K562 (cell line): ENCODE results near the gene MRPS5. TPM values are rescaled to one million over a fixed set of nuclear protein-coding genes. Genes with fewer than 3 reads are reported as not detected.

ENCODE experiments used
- ATAC-seq: fragments of 200-7000 bp; cut with Tn5 transposase; 3 replicates; pipeline ENCODE4 v1.9.1; 2020; ENCODE audit warnings: moderate library complexity
- BruUV-seq: library from RNA; stranded (reverse); fragments of 400-500 nt; replicated peaks from 2 replicates; lab custom pipeline; 2021; lab: Mats Ljungman, UMichigan
- CTCF ChIA-PET: fragments of 300-600 bp; formaldehyde crosslinking; extraction: SDS; loops from one replicate; lab custom pipeline; 2021; ENCODE audit warnings: low intra/inter-chr PET ratio; lab: Yijun Ruan, JAX
- POLR2A ChIA-PET: fragments of 300-600, 350-650 bp; sonication (Branson Sonifier 250); formaldehyde crosslinking; extraction: SDS; loops from one replicate; lab custom pipeline; 2021; ENCODE audit warnings: antibody characterized with exemption, inconsistent platforms; lab: Yijun Ruan, JAX
- DNase-seq, 4 experiments: peaks; one replicate each; pipeline versions ENCODE4 v3.0.0 to v3.0.0-alpha.2; 2011 to 2018; ENCODE audit warnings: low spot score in 3 of 4, mixed read lengths in 3 of 4; ENCODE audit errors: extremely low read depth in 1 of 4
- FAIRE-seq: peaks from 2 replicates; lab custom pipeline; 2011; peaks lifted over from hg19 to GRCh38; lab: Jason Lieb, UNC
- H2AFZ ChIP-seq: 2 replicates; pipeline ENCODE4 v1.6.0; 2011; ENCODE audit warnings: low read depth, low read length, control low read depth, inconsistent platforms
- H3K27ac ChIP-seq: fragments of 200-600 bp; 3 replicates; pipeline ENCODE4 v1.8.0; 2011; ENCODE audit warnings: low read depth, mild to moderate bottlenecking, control low read depth, inconsistent platforms, low read length, moderate library complexity, mixed read lengths; ENCODE audit errors: extremely low read depth
- H3K27me3 ChIP-seq, 2 experiments: fragments of 300-600 bp in 1 of 2; 2 replicates in 1 of 2; 3 replicates in 1 of 2; pipeline versions ENCODE4 v1.6.0 to v1.8.0; 2011; ENCODE audit warnings: inconsistent platforms in 2 of 2, low read length in 2 of 2, mild to moderate bottlenecking in 1 of 2, mixed read lengths in 1 of 2, moderate library complexity in 1 of 2; ENCODE audit not compliant: control insufficient read depth in 2 of 2, insufficient read depth in 2 of 2
- H3K36me3 ChIP-seq: fragments of 300-600 bp; 3 replicates; pipeline ENCODE4 v1.8.0; 2011; ENCODE audit warnings: mild to moderate bottlenecking, low read length, inconsistent platforms; ENCODE audit not compliant: control insufficient read depth, insufficient read depth
- H3K4me1 ChIP-seq, 2 experiments: fragments of 200-600 bp in 1 of 2; replicated peaks in 1 of 2; 2 replicates in 1 of 2; 3 replicates in 1 of 2; pipeline versions ENCODE4 v1.5.1 to v1.8.0; 2011; ENCODE audit warnings: inconsistent platforms in 2 of 2, low read length in 2 of 2, mild to moderate bottlenecking in 1 of 2, mixed read lengths in 1 of 2, moderate library complexity in 1 of 2; ENCODE audit not compliant: control insufficient read depth in 2 of 2, insufficient read depth in 2 of 2
- H3K4me2 ChIP-seq: 2 replicates; pipeline ENCODE4 v1.6.1; 2011; ENCODE audit warnings: low read length, control low read depth, inconsistent platforms, mixed read lengths; ENCODE audit not compliant: insufficient read depth
- H3K4me3 ChIP-seq: fragments of 200-600 bp; sonication (generic), shearing (Covaris generic); 2 replicates; pipeline ENCODE4 v1.5.1; 2016; ENCODE audit warnings: control low read depth, inconsistent platforms
- H3K79me2 ChIP-seq: fragments of 200-600 bp; 3 replicates; pipeline ENCODE4 v1.8.0; 2011; ENCODE audit warnings: low read length, inconsistent platforms; ENCODE audit not compliant: control insufficient read depth, insufficient read depth
- H3K9ac ChIP-seq, 2 experiments: 2 replicates each; pipeline versions ENCODE4 v1.6.0 to v1.6.1; 2011; ENCODE audit warnings: low read depth in 2 of 2, low read length in 2 of 2, control low read depth in 1 of 2, inconsistent platforms in 1 of 2, mild to moderate bottlenecking in 1 of 2, mixed read lengths in 1 of 2; ENCODE audit not compliant: insufficient read depth in 1 of 2
- H3K9me1 ChIP-seq: one replicate; pipeline ENCODE4 v1.6.0; 2011; ENCODE audit warnings: inconsistent platforms, mild to moderate bottlenecking, low read length, moderate library complexity; ENCODE audit not compliant: control insufficient read depth, insufficient read depth
- H3K9me3 ChIP-seq: replicated peaks from 2 replicates; pipeline ENCODE4 v1.5.1; 2011; ENCODE audit warnings: low read depth, low read length, inconsistent platforms; ENCODE audit not compliant: control insufficient read depth, insufficient read depth
- H4K20me1 ChIP-seq: replicated peaks from 2 replicates; pipeline ENCODE4 v1.6.1; 2011; ENCODE audit warnings: low read length, inconsistent platforms, mixed read lengths; ENCODE audit not compliant: control insufficient read depth, insufficient read depth
- ARID3A ChIP-seq: IDR thresholded peaks from 2 replicates; pipeline ENCODE4 v1.6.1; 2012; ENCODE audit warnings: low read depth, low read length, improper control_type of control experiment, borderline replicate concordance
- CEBPZ ChIP-seq: fragments of 150-350 bp; IDR thresholded peaks from 2 replicates; pipeline ENCODE4 v1.6.1; 2014; ENCODE audit warnings: low read depth, mild to moderate bottlenecking, low read length, borderline replicate concordance
- HMGXB4 ChIP-seq: sonication (generic); formaldehyde crosslinking; IDR thresholded peaks from 2 replicates; pipeline ENCODE4 v1.8.1; 2023; ENCODE audit warnings: mild to moderate bottlenecking, missing genetic modification reagents
- POU5F1 ChIP-seq: fragments of 150-350 bp; IDR thresholded peaks from 2 replicates; pipeline ENCODE4 v1.6.1; 2014; ENCODE audit warnings: borderline replicate concordance, low read length, low read depth, mild to moderate bottlenecking; ENCODE audit not compliant: partially characterized antibody
- U2AF2 ChIP-seq: fragments of 200-400 bp; formaldehyde crosslinking; optimal IDR thresholded peaks from 2 replicates; pipeline ENCODE3; 2017; ENCODE audit warnings: low read depth, mild to moderate bottlenecking, low read length
- VEZF1 ChIP-seq: fragments of 200-800 bp; sonication (Bioruptor generic); IDR thresholded peaks from 2 replicates; pipeline ENCODE4 v1.6.1; 2017; ENCODE audit warnings: missing genetic modification characterization, missing compliant biosample characterization
- ZNF408 ChIP-seq: fragments of 250-450 bp; sonication (Bioruptor Pico); IDR thresholded peaks from 2 replicates; pipeline ENCODE4 v1.4.0; 2020; ENCODE audit warnings: low read depth, mild to moderate bottlenecking, moderate library complexity
- whole genome bisulfite sequencing: fragments of 100-300 bp; shearing (Covaris generic); methylation state at CpG from one replicate; pipeline ENCODE4 v1.1.6; 2016; ENCODE audit warnings: low coverage, mixed read lengths; ENCODE audit not compliant: insufficient coverage; ENCODE audit errors: missing lambda C conversion rate; 5-methylcytosine and 5-hydroxymethylcytosine counted together
- in situ Hi-C: fragments of 300-500 bp; cut with MboI; formaldehyde crosslinking; loops from 4 replicates; pipeline ENCODE4 v1.15.0; 2018; ENCODE audit warnings: inconsistent platforms, mixed read lengths
- intact Hi-C: fragments of 100-400 bp; cut with micrococcal nuclease; formaldehyde crosslinking; loops from 2 replicates; pipeline ENCODE4 v1.14.2; 2022
- polyA plus RNA-seq, 8 experiments: library from polyadenylated mRNA; depleted of rRNA in 4 of 8; stranded (reverse) in 5 of 8; unstranded in 3 of 8; fragments of >200 nt; fragmentation: Nextera tagmentation in 2 of 8; fragmentation: Illumina TruSeq in 1 of 8; extraction: Ambion mirVana in 2 of 8; extraction: Trizol in 1 of 8; gene quantifications; 2 replicates each; pipeline versions ENCODE4 v1.2.1 to v1.2.3, GENCODE V29; 2011 to 2014; ENCODE audit warnings: inconsistent platforms in 1 of 8, missing spikeins in 1 of 8
- total RNA-seq, 7 experiments: library from RNA; depleted of rRNA in 6 of 7; stranded (reverse); fragments of >200 nt in 6 of 7; fragmentation: Illumina TruSeq in 2 of 7; extraction: Trizol in 2 of 7; gene quantifications; 2 replicates each; pipeline versions ENCODE4 v1.2.1 to v1.2.3, GENCODE V29; 2011 to 2021; ENCODE audit warnings: low replicate concordance in 1 of 7

The MRPS5 gene
- total and polyA plus RNA-seq, 9 of the 15 experiments (the other 6 are each of a cell fraction or from before 2014, with no cell fraction given) = 85.0 to 162 (median 118) TPM

GRCh38 chr2:95075440-95076132, 46.0 kb downstream of the MRPS5 start:
- POLR2A ChIA-PET = interaction anchor here (0.6 kb wide), 2 partner anchors 11 to 23 kb away, joined by 3 read pairs; no protein-coding TSS in a partner anchor
- FAIRE-seq = no peak
- H3K9me1 ChIP-seq = no peaks in the 10 kb centered on the region

More at GRCh38 chr2:95075440-95076132, 46.0 kb downstream of the MRPS5 start:
- peaks cover 9 to 60% of the 10 kb centered on the region in 2 experiments; a peak in 3 of 5 replicates for H3K27me3 ChIP-seq
- TF ChIP-seq ARID3A (no peak), U2AF2 (no peak), CEBPZ (no peak), HMGXB4 (no peak), POU5F1 (no peak), VEZF1 (CRISPR knock-in tag) (no peak), ZNF408 (CRISPR knock-in tag) (no peak)
- in situ Hi-C loops (no loop called here), intact Hi-C loops (loop anchor here (5.0 kb wide), 1 partner anchor 132 kb away; the partner anchor contains the start of gene ZNF892)
- ATAC-seq (no peak), DNase-seq (no peak)
- 0% methylated on average over 8 of the region's 8 CpGs for WGBS
- no peak overlapping the region for H3K27ac ChIP-seq
- no peak overlapping the region for H3K4me2 ChIP-seq
- H2AFZ ChIP-seq = no peak overlapping the region
- H3K9ac ChIP-seq = no peak overlapping the region
- H3K9me3 ChIP-seq = no peaks in the 10 kb centered on the region
- peaks cover 0 to 10% of the 10 kb centered on the region in 2 experiments; a peak in 3 of 5 replicates for H3K4me1 ChIP-seq
- BruUV-seq = no TSS peak
- no peaks in the 10 kb centered on the region; the same call in 1 of the 2 replicates for H4K20me1 ChIP-seq
- no peaks in the 10 kb centered on the region for H3K79me2 ChIP-seq
- H3K36me3 ChIP-seq = no peaks in the 10 kb centered on the region
- no peak overlapping the region for H3K4me3 ChIP-seq
- CTCF ChIA-PET = interaction anchor here (0.6 to 1.3 kb wide), 2 partner anchors 41 to 53 kb away, joined by 3 to 4 read pairs; no protein-coding TSS in a partner anchor
